Brain microvascular endothelial cell (primary cell): ENCODE measurements around the gene ABHD17B.

Source experiments
- DNase-seq: peaks from one replicate; pipeline ENCODE4 v3.0.0-alpha.2; 2020
- H3K27ac ChIP-seq: fragments of 250-450 bp; sonication (Bioruptor Pico); 2 replicates; pipeline ENCODE4 v1.5.1; 2020; ENCODE audit warnings: mild to moderate bottlenecking, moderate library complexity
- H3K27me3 ChIP-seq: fragments of 250-450 bp; sonication (Bioruptor Pico); replicated peaks from 2 replicates; pipeline ENCODE4 v1.5.1; 2020; ENCODE audit warnings: mild to moderate bottlenecking
- H3K36me3 ChIP-seq: fragments of 250-450 bp; sonication (Bioruptor Pico); replicated peaks from 2 replicates; pipeline ENCODE4 v1.5.1; 2020; ENCODE audit warnings: mild to moderate bottlenecking
- H3K4me3 ChIP-seq: 2 replicates; pipeline ENCODE4 v1.5.1; 2011; ENCODE audit warnings: low read depth, mild to moderate bottlenecking, control low read depth, low read length, moderate library complexity
- in situ Hi-C: cut with HindIII; loops from 2 replicates; pipeline ENCODE4 v1.10.0; 2017; ENCODE audit warnings: low sequenced_read_pairs, low pct_ligation_motif_present
- TF ChIP-seq, protein P1 (sequence below): IDR thresholded peaks from 2 replicates; pipeline ENCODE4 v1.5.1; 2011; ENCODE audit warnings: low read depth, mild to moderate bottlenecking, moderate library complexity, low read length, control low read depth, inconsistent platforms; ENCODE audit errors: missing control alignments

The ABHD17B gene

DNA sequence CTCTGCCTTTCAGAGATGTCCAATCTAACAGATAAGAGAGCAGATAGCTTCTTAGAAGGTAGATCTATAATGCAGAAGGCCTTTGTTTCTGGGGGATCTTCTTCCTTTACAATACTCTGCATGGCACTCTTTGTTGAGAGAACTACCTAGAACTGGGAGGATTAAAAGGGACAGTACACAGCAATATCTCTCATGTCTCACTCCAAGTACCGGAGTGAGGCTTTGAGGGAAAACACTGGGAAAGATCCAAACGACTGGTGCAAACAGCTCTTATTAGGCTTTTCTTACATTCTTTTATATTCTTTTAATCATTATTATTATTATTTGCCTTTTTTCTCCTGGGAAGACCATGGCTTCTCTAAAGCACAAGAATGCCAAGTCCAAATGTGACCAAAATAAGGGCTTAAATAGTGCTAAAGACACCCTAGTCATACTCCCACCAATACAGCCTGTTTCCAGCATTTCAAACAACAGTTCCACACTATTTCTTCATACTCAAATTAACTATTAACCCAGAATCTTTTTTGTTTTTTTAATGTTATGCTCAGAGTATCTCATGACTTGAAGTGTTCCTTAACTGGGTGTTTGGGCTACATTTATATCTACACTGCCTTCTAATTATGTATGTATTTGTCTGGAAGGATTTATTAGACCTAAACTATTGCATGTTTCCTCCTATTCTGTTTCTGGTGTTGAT lies 52.7 kb downstream of the ABHD17B start:
- Histone ChIP-seq H3K36me3 (no peaks in the 10 kb centered on the region), H3K4me3 (no peak overlapping the region), H3K27ac (no peak overlapping the region), H3K27me3 (no peaks in the 10 kb centered on the region)
- no peak for DNase-seq
- in situ Hi-C loops: no loop called here
- TF ChIP-seq, protein P1, sequence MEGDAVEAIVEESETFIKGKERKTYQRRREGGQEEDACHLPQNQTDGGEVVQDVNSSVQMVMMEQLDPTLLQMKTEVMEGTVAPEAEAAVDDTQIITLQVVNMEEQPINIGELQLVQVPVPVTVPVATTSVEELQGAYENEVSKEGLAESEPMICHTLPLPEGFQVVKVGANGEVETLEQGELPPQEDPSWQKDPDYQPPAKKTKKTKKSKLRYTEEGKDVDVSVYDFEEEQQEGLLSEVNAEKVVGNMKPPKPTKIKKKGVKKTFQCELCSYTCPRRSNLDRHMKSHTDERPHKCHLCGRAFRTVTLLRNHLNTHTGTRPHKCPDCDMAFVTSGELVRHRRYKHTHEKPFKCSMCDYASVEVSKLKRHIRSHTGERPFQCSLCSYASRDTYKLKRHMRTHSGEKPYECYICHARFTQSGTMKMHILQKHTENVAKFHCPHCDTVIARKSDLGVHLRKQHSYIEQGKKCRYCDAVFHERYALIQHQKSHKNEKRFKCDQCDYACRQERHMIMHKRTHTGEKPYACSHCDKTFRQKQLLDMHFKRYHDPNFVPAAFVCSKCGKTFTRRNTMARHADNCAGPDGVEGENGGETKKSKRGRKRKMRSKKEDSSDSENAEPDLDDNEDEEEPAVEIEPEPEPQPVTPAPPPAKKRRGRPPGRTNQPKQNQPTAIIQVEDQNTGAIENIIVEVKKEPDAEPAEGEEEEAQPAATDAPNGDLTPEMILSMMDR: no peak

- Histone ChIP-seq H3K27me3 (no peaks in the 10 kb centered on the region), H3K36me3 (no peaks in the 10 kb centered on the region), H3K4me3 (no peak overlapping the region), H3K27ac (no peak overlapping the region)
- no peak for DNase-seq
- in situ Hi-C loops: no loop called here
- TF ChIP-seq, protein P1: no peak
These were observed 53.8 kb downstream of the ABHD17B start for GRCh38 chr9:71857159-71857558.

GRCh38 chr9:71854811-71855210 lies 56.2 kb downstream of the ABHD17B start:
- in situ Hi-C loops: no loop called here
- Histone ChIP-seq H3K36me3 (no peaks in the 10 kb centered on the region), H3K27ac (no peak overlapping the region), H3K4me3 (no peak overlapping the region), H3K27me3 (no peaks in the 10 kb centered on the region)
- TF ChIP-seq, protein P1: no peak
- DNase-seq: no peak

- Histone ChIP-seq H3K36me3 (no peaks in the 10 kb centered on the region), H3K4me3 (no peak overlapping the region), H3K27me3 (no peaks in the 10 kb centered on the region), H3K27ac (no peak overlapping the region)
- in situ Hi-C loops: no loop called here
- DNase-seq: no peak
- TF ChIP-seq, protein P1: no peak
These were observed 57.9 kb downstream of the ABHD17B start for GRCh38 chr9:71853084-71853483.

GRCh38 chr9:71850996-71851395 lies 60.0 kb downstream of the ABHD17B start:
- no peak for DNase-seq
- no peaks in the 10 kb centered on the region for H3K36me3 ChIP-seq
- TF ChIP-seq, protein P1: no peak
- in situ Hi-C loops: no loop called here
- no peak overlapping the region for H3K27ac ChIP-seq
- H3K4me3 ChIP-seq: no peak overlapping the region
- H3K27me3 ChIP-seq: no peaks in the 10 kb centered on the region

GRCh38 chr9:71847892-71848291 lies 63.1 kb downstream of the ABHD17B start:
- TF ChIP-seq, protein P1: no peak
- DNase-seq: no peak
- Histone ChIP-seq H3K27ac (no peak overlapping the region), H3K27me3 (no peaks in the 10 kb centered on the region), H3K36me3 (no peaks in the 10 kb centered on the region), H3K4me3 (no peak overlapping the region)
- in situ Hi-C loops: no loop called here
